Activated T-helper 1 cell treated with anti-CD3 and anti-CD28 coated beads, Interleukin-2, amount 50 U/mL, for 16 hours (primary cell): ENCODE data around the gene FAM200C.
A peak's percentile ranks its signal among the peaks of the same experiment; 100 is the strongest.

Experiments used
- DNase-seq, 2 donors: peaks; one replicate each; pipeline ENCODE4 v3.0.0-alpha.2; 2020; ENCODE audit warnings: low read depth in 1 of 2, low spot score in 1 of 2

Gene FAM200C

GRCh38 chr5:160419458-160420330, 19.8 kb upstream of the FAM200C start:
- DNase-seq: no peak

- peak; percentile 83 to 88 for DNase-seq
Measured at GRCh38 chr5:160418561-160419457, 19.0 kb upstream of the FAM200C start, which contains the start of gene SLU7. Gene SLU7 (minus strand): TSS chr5:160419081. CDS start chr5:160415294, 3,787 bp downstream.

GRCh38 chr5:160398806-160399205, 1.0 kb downstream of the FAM200C start:
- no peak for DNase-seq

- DNase-seq: no peak
Measured at GRCh38 chr5:160397492-160397891, 2.4 kb downstream of the FAM200C start.

GRCh38 chr5:160395111-160395510, 4.7 kb downstream of the FAM200C start:
- DNase-seq: no peak

GRCh38 chr5:160390787-160391696, 8.8 kb downstream of the FAM200C start:
- DNase-seq: no peak

GRCh38 chr5:160387445-160387844, 12.4 kb downstream of the FAM200C start:
- no peak for DNase-seq

- no peak for DNase-seq
Measured at GRCh38 chr5:160385496-160385895, 14.4 kb downstream of the FAM200C start.

- DNase-seq: no peak
Measured at GRCh38 chr5:160384681-160385080, 15.2 kb downstream of the FAM200C start.

GRCh38 chr5:160382346-160382745, 17.5 kb downstream of the FAM200C start:
- DNase-seq: no peak

- no peak for DNase-seq
Measured at GRCh38 chr5:160380041-160380440, 19.8 kb downstream of the FAM200C start.

- DNase-seq: no peak
Measured at GRCh38 chr5:160379511-160379910, 20.3 kb downstream of the FAM200C start.

- no peak for DNase-seq
Measured at GRCh38 chr5:160378330-160378729, 21.5 kb downstream of the FAM200C start.

- no peak for DNase-seq
Measured at GRCh38 chr5:160377651-160378050, 22.2 kb downstream of the FAM200C start.

- no peak for DNase-seq
Measured at GRCh38 chr5:160376416-160376815, 23.4 kb downstream of the FAM200C start.

- DNase-seq: no peak
Measured at GRCh38 chr5:160375701-160376100, 24.2 kb downstream of the FAM200C start.

- DNase-seq: no peak
Measured at GRCh38 chr5:160375166-160375565, 24.7 kb downstream of the FAM200C start.

GRCh38 chr5:160371294-160371693, 28.6 kb downstream of the FAM200C start:
- DNase-seq: no peak

GRCh38 chr5:160370713-160371034, 29.2 kb downstream of the FAM200C start:
- no peak for DNase-seq

GRCh38 chr5:160369990-160370712, 29.7 kb downstream of the FAM200C start, which contains the start of gene C1QTNF2:
Gene C1QTNF2 (minus strand): TSS chr5:160370626. CDS start chr5:160355011, 15,615 bp downstream.
- no peak for DNase-seq
